Kidney epithelial cell (primary cell): ENCODE measurements around the gene ANKRD9. TPM values are rescaled to one million over a fixed set of nuclear protein-coding genes. Genes with fewer than 3 reads are reported as not detected.

ENCODE experiments used
- DNase-seq: peaks from one replicate; pipeline ENCODE4 v3.0.0-alpha.2; 2010; ENCODE audit warnings: low read depth
- H3K27me3 ChIP-seq: 2 replicates; pipeline ENCODE4 v1.6.0; 2011; ENCODE audit warnings: low read length; ENCODE audit not compliant: control insufficient read depth, insufficient read depth
- H3K36me3 ChIP-seq: 2 replicates; pipeline ENCODE4 v1.5.1; 2011; ENCODE audit warnings: low read length; ENCODE audit not compliant: control insufficient read depth, insufficient read depth
- H3K4me3 ChIP-seq: 2 replicates; pipeline ENCODE4 v1.5.1; 2011; ENCODE audit warnings: low read depth, mild to moderate bottlenecking, control low read depth, low read length
- CTCF ChIP-seq: IDR thresholded peaks from 2 replicates; pipeline ENCODE4 v1.5.1; 2011; ENCODE audit warnings: mild to moderate bottlenecking, moderate library complexity, low read length, control low read depth, inconsistent platforms; ENCODE audit not compliant: insufficient read depth, poor library complexity, severe bottlenecking
- total RNA-seq: library from RNA; depleted of rRNA; stranded (reverse); fragments of >200 nt; gene quantifications from 2 replicates; pipeline ENCODE4 v1.2.3, GENCODE V29; 2015

ANKRD9 gene
- total RNA-seq, 1 donor from 2014 or later: 35.6 TPM

- TF ChIP-seq CTCF: no peak
- Histone ChIP-seq H3K27me3 (no peaks in the 10 kb centered on the region), H3K4me3 (no peak overlapping the region), H3K36me3 (no peaks in the 10 kb centered on the region)
- no peak for DNase-seq
Observed at GRCh38 chr14:102496331-102496691, 13.3 kb downstream of the ANKRD9 start.

- Histone ChIP-seq H3K36me3 (no peaks in the 10 kb centered on the region), H3K4me3 (no peak overlapping the region), H3K27me3 (no peaks in the 10 kb centered on the region)
- DNase-seq: no peak
- no peak for TF ChIP-seq CTCF
Observed at GRCh38 chr14:102495491-102496330, 13.9 kb downstream of the ANKRD9 start.

- TF ChIP-seq CTCF: no peak
- Histone ChIP-seq H3K27me3 (no peaks in the 10 kb centered on the region), H3K36me3 (no peaks in the 10 kb centered on the region), H3K4me3 (no peak overlapping the region)
- DNase-seq: no peak
Observed at GRCh38 chr14:102493585-102493984, 16.0 kb downstream of the ANKRD9 start.

GRCh38 chr14:102493096-102493495 is 16.5 kb downstream of the ANKRD9 start:
- no peaks in the 10 kb centered on the region for H3K36me3 ChIP-seq
- DNase-seq: no peak
- no peak for TF ChIP-seq CTCF
- H3K27me3 ChIP-seq: no peaks in the 10 kb centered on the region
- no peak overlapping the region for H3K4me3 ChIP-seq

- H3K27me3 ChIP-seq: no peaks in the 10 kb centered on the region
- DNase-seq: no peak
- TF ChIP-seq CTCF: no peak
Observed at GRCh38 chr14:102492531-102492910, 17.1 kb downstream of the ANKRD9 start.

More at GRCh38 chr14:102492531-102492910, 17.1 kb downstream of the ANKRD9 start:
- no peaks in the 10 kb centered on the region for H3K36me3 ChIP-seq
- H3K4me3 ChIP-seq: no peak overlapping the region
